HG03460 (cell line): ENCODE results near the gene SLC6A16.
"Not testable (repeated sequence)": the region's sequence is repeated elsewhere in the genome, so short reads cannot be mapped to it uniquely, and the experiment has no call there.

Experiments
- ATAC-seq: cut with Tn5 transposase; IDR thresholded peaks from one replicate; pipeline ENCODE4 v1.9.1; 2021; ENCODE audit not compliant: unreplicated experiment

The SLC6A16 gene

GRCh38 chr19:49331616-49332055 is 6.6 kb upstream of the SLC6A16 start:
- ATAC-seq = no peak

- ATAC-seq = not testable (repeated sequence)
Measured at GRCh38 chr19:49331187-49331586, 6.2 kb upstream of the SLC6A16 start.

GRCh38 chr19:49328741-49329140 is 3.8 kb upstream of the SLC6A16 start:
- no peak for ATAC-seq

- no peak for ATAC-seq
Measured at GRCh38 chr19:49327878-49328544, 3.0 kb upstream of the SLC6A16 start.

- no peak for ATAC-seq
Measured at GRCh38 chr19:49326165-49326704, 1.2 kb upstream of the SLC6A16 start.

- ATAC-seq = not testable (repeated sequence)
Measured at GRCh38 chr19:49325756-49326155, 765 bp upstream of the SLC6A16 start.

GRCh38 chr19:49318296-49318695 is 6.7 kb downstream of the SLC6A16 start:
- ATAC-seq = no peak

GRCh38 chr19:49316284-49316683 is 8.7 kb downstream of the SLC6A16 start:
- no peak for ATAC-seq

GRCh38 chr19:49315111-49315510 is 9.9 kb downstream of the SLC6A16 start:
- ATAC-seq = no peak

- no peak for ATAC-seq
Measured at GRCh38 chr19:49309087-49309486, 15.9 kb downstream of the SLC6A16 start.

GRCh38 chr19:49306734-49307133 is 18.3 kb downstream of the SLC6A16 start:
- not testable (repeated sequence) for ATAC-seq

GRCh38 chr19:49301866-49302252 is 23.1 kb downstream of the SLC6A16 start:
- no peak for ATAC-seq

GRCh38 chr19:49301165-49301865 is 23.7 kb downstream of the SLC6A16 start:
- no peak for ATAC-seq

- not testable (repeated sequence) for ATAC-seq
Measured at GRCh38 chr19:49298653-49299052, 26.3 kb downstream of the SLC6A16 start.

GRCh38 chr19:49297403-49297802 is 27.6 kb downstream of the SLC6A16 start:
- ATAC-seq = no peak

- no peak for ATAC-seq
Measured at GRCh38 chr19:49295208-49295880, 29.6 kb downstream of the SLC6A16 start.

GRCh38 chr19:49294401-49294800 is 30.6 kb downstream of the SLC6A16 start:
- no peak for ATAC-seq

GRCh38 chr19:49290517-49290916 is 34.5 kb downstream of the SLC6A16 start:
- ATAC-seq = no peak

- not testable (repeated sequence) for ATAC-seq
Measured at GRCh38 chr19:49289286-49289685, 35.7 kb downstream of the SLC6A16 start.

GRCh38 chr19:49288205-49288604 is 36.8 kb downstream of the SLC6A16 start:
- not testable (repeated sequence) for ATAC-seq

GRCh38 chr19:49287141-49287770 is 37.7 kb downstream of the SLC6A16 start:
- no peak for ATAC-seq
